Breast epithelium (tissue), 3 donors: ENCODE data around the gene DYNLRB1.

Source experiments
- POLR2A ChIP-seq: fragments of 450-650 bp; IDR thresholded peaks from one replicate; pipeline ENCODE4 v1.6.1; 2016; ENCODE audit warnings: antibody characterized with exemption, mild to moderate bottlenecking, moderate library complexity
- TF ChIP-seq, protein P1 (sequence below), 3 donors: fragments of 450-650 bp; IDR thresholded peaks; one replicate each; pipeline ENCODE4 v1.5.1; 2016 to 2017; ENCODE audit warnings: antibody characterized with exemption in 3 of 3, mild to moderate bottlenecking in 3 of 3, moderate library complexity in 3 of 3

DNA sequence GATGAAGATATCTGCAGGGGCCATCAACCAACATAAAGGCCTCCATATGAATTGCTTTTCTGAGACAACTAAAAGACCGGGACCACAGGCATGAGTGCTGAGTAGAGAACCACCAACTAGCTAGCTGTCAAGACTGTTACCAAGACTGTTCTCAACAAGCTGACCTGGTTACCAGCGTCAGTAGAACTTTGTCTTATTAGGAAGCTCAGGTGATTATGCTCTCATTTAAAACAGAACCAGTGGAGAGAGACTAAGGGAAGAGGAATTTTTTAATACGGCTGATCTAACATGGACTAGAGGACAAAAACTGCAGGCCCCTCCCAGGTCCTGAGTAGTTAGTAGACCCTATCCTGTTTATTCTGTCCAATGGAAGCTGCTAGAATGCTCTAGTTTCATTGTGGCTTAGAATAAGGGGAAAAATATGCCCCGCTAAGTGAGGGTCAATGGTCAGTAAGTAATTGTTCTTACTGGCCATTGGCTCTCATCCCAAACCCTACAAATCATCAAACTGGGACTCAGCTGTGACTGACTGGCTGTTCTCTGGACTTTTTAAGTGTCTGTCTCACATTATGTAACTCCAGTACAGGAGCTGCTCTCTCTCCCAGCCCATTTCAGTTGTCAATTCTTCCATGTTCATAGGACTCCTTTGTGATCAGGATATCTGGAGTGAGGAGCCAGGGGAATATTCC is 3.8 kb upstream of the DYNLRB1 start:
- TF ChIP-seq, protein P1, sequence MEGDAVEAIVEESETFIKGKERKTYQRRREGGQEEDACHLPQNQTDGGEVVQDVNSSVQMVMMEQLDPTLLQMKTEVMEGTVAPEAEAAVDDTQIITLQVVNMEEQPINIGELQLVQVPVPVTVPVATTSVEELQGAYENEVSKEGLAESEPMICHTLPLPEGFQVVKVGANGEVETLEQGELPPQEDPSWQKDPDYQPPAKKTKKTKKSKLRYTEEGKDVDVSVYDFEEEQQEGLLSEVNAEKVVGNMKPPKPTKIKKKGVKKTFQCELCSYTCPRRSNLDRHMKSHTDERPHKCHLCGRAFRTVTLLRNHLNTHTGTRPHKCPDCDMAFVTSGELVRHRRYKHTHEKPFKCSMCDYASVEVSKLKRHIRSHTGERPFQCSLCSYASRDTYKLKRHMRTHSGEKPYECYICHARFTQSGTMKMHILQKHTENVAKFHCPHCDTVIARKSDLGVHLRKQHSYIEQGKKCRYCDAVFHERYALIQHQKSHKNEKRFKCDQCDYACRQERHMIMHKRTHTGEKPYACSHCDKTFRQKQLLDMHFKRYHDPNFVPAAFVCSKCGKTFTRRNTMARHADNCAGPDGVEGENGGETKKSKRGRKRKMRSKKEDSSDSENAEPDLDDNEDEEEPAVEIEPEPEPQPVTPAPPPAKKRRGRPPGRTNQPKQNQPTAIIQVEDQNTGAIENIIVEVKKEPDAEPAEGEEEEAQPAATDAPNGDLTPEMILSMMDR (IDR thresholded peaks at IDR 0.05) = no peak
- no peak for TF ChIP-seq POLR2A
